DOHH2 (cell line): ENCODE data around the gene SLC27A4.

ENCODE experiments used
- CTCF ChIP-seq: fragments of 200-600 bp; sonication (generic); IDR thresholded peaks from one replicate; pipeline ENCODE4 v1.5.1; 2014; ENCODE audit warnings: antibody characterized with exemption, mild to moderate bottlenecking, low read depth, low read length; ENCODE audit not compliant: poor library complexity, severe bottlenecking
- EZH2phosphoT487 ChIP-seq: fragments of 200-600 bp; sonication (generic); IDR thresholded peaks from 2 replicates; pipeline ENCODE4 v1.6.1; 2017; ENCODE audit warnings: borderline replicate concordance, mild to moderate bottlenecking, antibody characterized with exemption, low read length, moderate library complexity, mixed read lengths

GRCh38 chr9:128399861-128400260, 59.5 kb downstream of the SLC27A4 start:
- TF ChIP-seq EZH2phosphoT487 (no peak), CTCF (no peak)
